Esophagus squamous epithelium (tissue), 4 donors: ENCODE data around the gene GADD45B.

ENCODE experiments used
- CTCF ChIP-seq, 6 experiments: fragments of 450-650 bp in 4 of 6; fragments of 200-600 bp in 2 of 6; sonication (generic) in 2 of 6; IDR thresholded peaks; one replicate each; pipeline ENCODE4 v1.5.1; 2016 to 2019; ENCODE audit warnings: antibody characterized with exemption in 6 of 6, mild to moderate bottlenecking in 4 of 6, moderate library complexity in 4 of 6
- POLR2A ChIP-seq, 4 donors: fragments of 450-650 bp; IDR thresholded peaks; one replicate each; pipeline ENCODE4 v1.6.1; 2017; ENCODE audit warnings: antibody characterized with exemption in 4 of 4, mild to moderate bottlenecking in 4 of 4, moderate library complexity in 3 of 4

DNA sequence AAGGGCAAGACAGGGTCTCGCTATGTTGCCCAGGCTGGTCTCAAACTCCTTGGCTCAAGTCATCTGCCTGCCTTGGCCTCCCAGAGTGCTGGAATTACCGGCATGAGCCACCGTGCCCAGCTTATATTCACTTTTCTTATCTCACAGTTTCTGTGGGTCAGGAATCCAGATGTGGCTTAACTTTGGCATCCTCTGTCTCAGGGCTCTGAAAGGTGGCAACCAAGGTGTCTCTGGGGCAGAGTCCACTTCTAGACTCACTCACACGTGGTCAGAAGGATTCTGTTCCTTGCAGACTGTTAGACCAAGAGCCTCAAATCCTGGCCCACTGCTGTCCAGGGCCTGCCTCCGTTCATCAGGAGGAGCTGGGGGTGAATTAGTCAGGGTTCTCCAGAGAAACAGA lies 11.5 kb upstream of the GADD45B start:
- TF ChIP-seq CTCF (IDR thresholded peaks at IDR 0.05) (no peak), POLR2A (IDR thresholded peaks at IDR 0.05) (no peak)
